IPS-18c (cell line): Measurements from ENCODE around the gene GNAO1.
"Not testable (repeated sequence)": the region's sequence is repeated elsewhere in the genome, so short reads cannot be mapped to it uniquely, and the experiment has no call there.

Experiments
- H3K4me3 ChIP-seq: 2 replicates; pipeline ENCODE4 v1.7.0; 2013; ENCODE audit warnings: low read depth, mild to moderate bottlenecking, low read length, moderate library complexity; ENCODE audit not compliant: insufficient read depth
- H3K9me3 ChIP-seq: one replicate; pipeline ENCODE4 v1.6.1; 2013; ENCODE audit warnings: mild to moderate bottlenecking, low read length, moderate library complexity; ENCODE audit not compliant: control insufficient read depth, insufficient read depth

GNAO1 gene

GRCh38 chr16:56389554-56389953, 198.3 kb downstream of the GNAO1 start:
- H3K9me3 ChIP-seq = no peaks in the 10 kb centered on the region

GRCh38 chr16:56396724-56397123, 205.4 kb downstream of the GNAO1 start:
- not testable (repeated sequence) for H3K9me3 ChIP-seq, H3K4me3 ChIP-seq

More at GRCh38 chr16:56389554-56389953, 198.3 kb downstream of the GNAO1 start:
- H3K4me3 ChIP-seq = no peak overlapping the region

GRCh38 chr16:56399047-56399446, 207.8 kb downstream of the GNAO1 start:
- Histone ChIP-seq H3K9me3 (no peaks in the 10 kb centered on the region), H3K4me3 (no peak overlapping the region)

- H3K9me3 ChIP-seq = no peaks in the 10 kb centered on the region
- no peak overlapping the region for H3K4me3 ChIP-seq
Measured at GRCh38 chr16:56399486-56399885, 208.2 kb downstream of the GNAO1 start.

GRCh38 chr16:56400458-56400857, 209.2 kb downstream of the GNAO1 start:
- no peak overlapping the region for H3K4me3 ChIP-seq

GRCh38 chr16:56401482-56401881, 210.2 kb downstream of the GNAO1 start:
- Histone ChIP-seq H3K9me3 (no peaks in the 10 kb centered on the region), H3K4me3 (no peak overlapping the region)

More at GRCh38 chr16:56400458-56400857, 209.2 kb downstream of the GNAO1 start:
- no peaks in the 10 kb centered on the region for H3K9me3 ChIP-seq

- Histone ChIP-seq H3K4me3 (no peak overlapping the region), H3K9me3 (no peaks in the 10 kb centered on the region)
Measured at GRCh38 chr16:56405977-56406672, 214.8 kb downstream of the GNAO1 start.
